IPS-18c (cell line): ENCODE results near the gene DHRS4L2.
A peak's percentile ranks its signal among the peaks of the same experiment; 100 is the strongest.
"Not testable (repeated sequence)": the region's sequence is repeated elsewhere in the genome, so short reads cannot be mapped to it uniquely, and the experiment has no call there.

Experiments
- H3K4me3 ChIP-seq: 2 replicates; pipeline ENCODE4 v1.7.0; 2013; ENCODE audit warnings: low read depth, mild to moderate bottlenecking, low read length, moderate library complexity; ENCODE audit not compliant: insufficient read depth
- H3K9me3 ChIP-seq: one replicate; pipeline ENCODE4 v1.6.1; 2013; ENCODE audit warnings: mild to moderate bottlenecking, low read length, moderate library complexity; ENCODE audit not compliant: control insufficient read depth, insufficient read depth

Gene DHRS4L2

GRCh38 chr14:24037658-24038037, 48.9 kb downstream of the DHRS4L2 start:
- peaks cover 2% of the 10 kb centered on the region for H3K9me3 ChIP-seq

GRCh38 chr14:24038686-24039085, 50.0 kb downstream of the DHRS4L2 start:
- H3K4me3 ChIP-seq: no peak overlapping the region
- no peaks in the 10 kb centered on the region for H3K9me3 ChIP-seq

More at GRCh38 chr14:24037658-24038037, 48.9 kb downstream of the DHRS4L2 start:
- H3K4me3 ChIP-seq: no peak overlapping the region

- Histone ChIP-seq H3K9me3 (no peaks in the 10 kb centered on the region), H3K4me3 (no peak overlapping the region)
Measured at GRCh38 chr14:24040692-24041091, 52.0 kb downstream of the DHRS4L2 start.

GRCh38 chr14:24042746-24043145, 54.0 kb downstream of the DHRS4L2 start:
- no peak overlapping the region for H3K4me3 ChIP-seq

GRCh38 chr14:24049002-24049401, 60.3 kb downstream of the DHRS4L2 start:
- not testable (repeated sequence) for H3K4me3 ChIP-seq

More at GRCh38 chr14:24042746-24043145, 54.0 kb downstream of the DHRS4L2 start:
- H3K9me3 ChIP-seq: no peaks in the 10 kb centered on the region

GRCh38 chr14:24050753-24051152, 62.0 kb downstream of the DHRS4L2 start:
- not testable (repeated sequence) for H3K9me3 ChIP-seq, H3K4me3 ChIP-seq

More at GRCh38 chr14:24049002-24049401, 60.3 kb downstream of the DHRS4L2 start:
- H3K9me3 ChIP-seq: not testable (repeated sequence)

- peak overlapping the region; percentile 83 for H3K4me3 ChIP-seq
Measured at GRCh38 chr14:24051176-24051788, 62.6 kb downstream of the DHRS4L2 start.

GRCh38 chr14:24051789-24052655, 63.3 kb downstream of the DHRS4L2 start, which contains the start of gene CARMIL3:
Gene CARMIL3, plus strand, starts transcription at chr14:24052009. Its CDS starts 145 bp downstream, at chr14:24052154.
- Histone ChIP-seq H3K4me3 (peak within 1 kb of the TSS; percentile 83), H3K9me3 (no peaks in the 10 kb centered on the region)

More at GRCh38 chr14:24051176-24051788, 62.6 kb downstream of the DHRS4L2 start:
- no peaks in the 10 kb centered on the region for H3K9me3 ChIP-seq

GRCh38 chr14:24052656-24053547, 64.2 kb downstream of the DHRS4L2 start:
- H3K9me3 ChIP-seq: no peaks in the 10 kb centered on the region
- H3K4me3 ChIP-seq: peak overlapping the region; percentile 83; the same call in 1 of the 2 replicates

- no peak overlapping the region for H3K4me3 ChIP-seq
- no peaks in the 10 kb centered on the region for H3K9me3 ChIP-seq
Measured at GRCh38 chr14:24053548-24054323, 65.0 kb downstream of the DHRS4L2 start.

- Histone ChIP-seq H3K9me3 (no peaks in the 10 kb centered on the region), H3K4me3 (no peak overlapping the region)
Measured at GRCh38 chr14:24054324-24054641, 65.6 kb downstream of the DHRS4L2 start.

- no peaks in the 10 kb centered on the region for H3K9me3 ChIP-seq
- no peak overlapping the region for H3K4me3 ChIP-seq
Measured at GRCh38 chr14:24054646-24055045, 65.9 kb downstream of the DHRS4L2 start.
